NCI-H146 (cell line): ENCODE data around the gene FARS2.
"Not testable (repeated sequence)": the region's sequence is repeated elsewhere in the genome, so short reads cannot be mapped to it uniquely, and the experiment has no call there.

Experiments
- DNase-seq: peaks from one replicate; lab custom pipeline; 2025; lab: John Stamatoyannopoulos, UW

The FARS2 gene

DNA sequence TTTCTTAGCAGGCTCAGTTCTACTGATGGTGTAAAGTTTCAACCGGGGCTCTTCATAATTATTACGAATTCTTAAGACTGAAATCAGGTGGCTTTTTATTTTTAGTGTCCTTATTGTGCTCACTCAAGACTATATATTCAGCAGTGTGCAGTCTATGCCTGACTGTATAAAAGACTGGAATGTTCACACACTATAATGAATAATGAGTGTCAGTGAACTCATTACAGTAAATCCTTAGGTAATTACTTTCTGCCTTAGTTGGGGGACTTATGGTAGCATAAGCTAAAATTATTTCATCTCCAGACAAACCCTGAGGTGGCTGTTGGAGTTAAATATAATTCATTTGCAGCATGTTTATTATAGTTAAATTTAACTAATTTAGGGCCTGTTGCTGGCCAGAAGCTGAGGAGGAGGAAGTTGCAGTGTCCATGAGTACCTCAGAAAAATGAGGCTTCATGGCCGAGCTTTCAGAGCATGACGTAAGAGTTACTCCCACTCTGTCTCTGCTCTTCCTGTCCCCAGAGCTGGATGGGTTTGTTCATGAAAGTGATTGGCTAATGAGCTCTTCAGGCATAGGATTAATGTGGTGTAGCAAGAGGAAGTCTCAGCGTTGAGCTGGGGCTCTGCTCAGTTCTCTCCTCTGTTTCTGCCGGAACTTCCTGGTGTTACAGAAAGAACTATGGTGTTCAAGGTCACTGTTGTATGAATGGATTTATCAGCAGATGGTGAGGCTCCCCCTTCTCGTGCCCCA lies 409.7 kb downstream of the FARS2 start:
- peak; percentile 0 for DNase-seq

DNA sequence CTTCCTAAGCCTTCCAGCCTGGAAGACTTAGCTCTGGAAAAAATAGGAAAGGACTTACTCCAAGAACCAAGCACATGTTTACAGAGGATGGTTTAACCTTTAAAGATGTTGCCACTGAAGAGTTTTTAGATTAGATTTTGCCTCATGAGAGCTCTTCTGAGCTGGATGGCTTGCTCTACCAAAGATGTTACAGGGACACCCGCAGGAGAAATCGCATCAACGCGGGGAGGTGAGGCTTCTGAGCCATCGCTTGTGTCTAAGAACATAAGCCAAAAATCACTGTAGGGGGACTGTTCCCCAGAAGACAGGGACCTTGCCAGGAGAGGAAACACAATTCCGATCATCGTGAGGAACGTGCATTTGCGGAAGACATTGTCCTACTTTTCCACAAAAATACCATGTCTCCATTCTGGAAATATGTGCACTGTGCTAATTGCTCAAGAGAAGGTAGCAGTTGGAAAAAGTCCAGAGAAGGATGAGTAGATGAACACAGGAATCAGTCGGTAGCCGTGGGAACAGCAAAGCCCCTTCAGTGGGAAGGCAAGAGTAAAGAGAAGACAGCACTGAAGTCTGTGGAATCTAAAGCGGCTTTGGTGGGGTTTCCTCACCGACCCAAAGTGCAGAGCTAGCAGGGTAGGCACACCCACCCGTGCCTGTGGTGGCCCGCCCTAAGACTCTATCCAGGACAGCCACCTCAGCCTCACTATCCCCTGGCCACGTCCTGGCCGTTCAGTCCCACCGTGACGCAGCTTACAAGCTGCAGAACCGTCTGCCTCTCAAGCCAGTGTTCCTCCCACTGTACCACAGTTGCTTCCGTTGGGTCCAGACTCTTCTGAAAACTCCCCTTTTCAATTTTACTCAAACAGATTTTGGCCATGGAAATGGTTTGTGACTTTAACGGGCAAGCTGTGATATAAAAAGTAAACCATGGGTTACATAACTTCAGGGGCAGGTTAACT lies 410.6 kb downstream of the FARS2 start:
- DNase-seq: no peak

DNA sequence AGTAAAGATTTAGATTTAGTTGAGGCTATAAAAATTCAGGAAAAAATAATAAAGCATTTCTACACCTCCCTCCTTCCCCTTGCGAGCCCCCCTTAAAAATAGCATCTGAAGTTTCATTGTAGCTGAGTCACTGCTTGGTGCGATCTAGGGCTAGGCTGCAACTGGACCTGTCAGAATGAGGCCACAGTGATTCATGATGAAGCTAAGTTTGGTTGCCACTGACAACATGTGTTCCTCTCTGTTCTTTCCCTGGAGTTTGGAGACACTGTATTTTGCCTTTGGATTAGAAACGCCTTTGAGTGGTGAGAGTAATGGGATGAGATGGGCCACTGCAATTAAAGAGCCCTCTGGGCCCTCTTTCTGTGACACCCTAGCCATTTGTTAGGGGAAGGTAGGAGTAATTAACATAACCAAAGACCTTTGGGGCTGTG lies 411.3 kb downstream of the FARS2 start:
- DNase-seq: no peak

DNA sequence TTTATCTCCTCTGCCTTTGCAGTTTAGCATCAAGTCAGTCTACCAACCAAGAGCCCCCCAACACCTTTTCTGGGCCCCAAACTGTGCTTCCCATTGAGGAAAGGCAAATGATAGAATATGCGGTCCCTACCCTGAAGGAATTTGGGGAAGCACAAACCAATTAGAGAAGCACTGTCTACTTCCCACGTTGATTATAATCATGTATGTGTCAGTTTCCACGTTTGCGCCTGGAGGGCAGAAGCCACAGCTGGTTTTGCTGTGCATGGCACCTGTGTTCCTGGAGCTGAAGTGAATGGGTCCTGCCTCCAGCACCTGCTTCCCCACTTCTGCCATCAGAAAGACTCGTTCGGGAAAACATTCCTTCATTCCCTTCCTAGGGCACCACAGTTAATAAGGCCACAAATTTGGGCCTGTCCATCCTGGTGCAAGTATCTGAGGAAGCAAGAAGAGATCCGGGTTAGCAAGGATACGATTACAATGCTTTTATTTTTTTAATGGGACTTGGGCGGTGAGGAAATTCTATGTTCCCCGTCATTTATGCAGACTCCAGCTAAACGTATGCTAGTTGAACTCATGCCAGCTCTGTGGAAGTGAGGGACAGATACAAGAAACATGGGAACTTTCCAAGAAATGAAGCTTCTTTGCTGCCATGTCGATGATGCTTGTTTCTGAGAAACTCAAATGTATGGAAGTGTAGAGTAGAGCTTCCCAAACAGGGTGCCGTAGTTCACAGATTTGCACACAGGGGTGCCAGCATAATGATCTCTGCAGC lies 411.9 kb downstream of the FARS2 start:
- DNase-seq: peak; percentile 5

DNA sequence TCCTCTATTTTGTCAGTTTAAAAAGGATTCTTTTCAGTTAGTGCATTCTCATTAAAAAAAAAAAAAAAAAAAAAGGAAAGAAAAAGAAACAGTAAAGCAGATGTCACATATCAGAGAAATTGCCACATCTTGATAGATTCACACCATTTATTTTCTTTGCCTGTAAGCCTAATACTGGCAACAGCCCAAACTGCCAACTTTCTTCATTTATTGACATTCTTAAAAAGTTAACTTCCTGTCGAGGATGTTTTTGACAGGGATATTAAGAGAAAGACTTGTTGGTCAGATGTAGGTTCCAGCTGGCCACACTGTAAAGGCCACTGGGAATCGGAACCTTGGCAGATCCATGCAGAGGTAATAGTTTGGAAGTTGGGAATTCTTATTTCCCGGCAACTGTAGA lies 412.8 kb downstream of the FARS2 start:
- DNase-seq: no peak

DNA sequence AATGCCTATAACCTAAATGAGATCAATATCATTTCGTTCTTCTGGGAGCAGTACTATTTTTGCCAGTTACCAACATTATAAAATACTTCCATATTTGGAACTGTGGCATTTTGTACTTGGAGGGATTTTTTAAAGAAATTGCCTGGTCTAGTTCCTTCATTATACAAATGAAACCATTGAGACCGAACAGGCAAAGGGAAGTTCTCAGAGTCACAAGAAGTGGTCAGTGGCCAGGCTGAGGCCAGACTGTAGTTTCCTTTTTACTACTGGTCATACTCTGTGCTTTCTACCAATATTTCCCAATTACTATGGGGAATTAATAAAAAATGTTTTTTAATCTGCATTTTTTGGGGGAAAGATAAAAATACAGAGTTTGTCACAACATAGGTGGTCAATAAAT lies 413.4 kb downstream of the FARS2 start:
- DNase-seq: no peak

DNA sequence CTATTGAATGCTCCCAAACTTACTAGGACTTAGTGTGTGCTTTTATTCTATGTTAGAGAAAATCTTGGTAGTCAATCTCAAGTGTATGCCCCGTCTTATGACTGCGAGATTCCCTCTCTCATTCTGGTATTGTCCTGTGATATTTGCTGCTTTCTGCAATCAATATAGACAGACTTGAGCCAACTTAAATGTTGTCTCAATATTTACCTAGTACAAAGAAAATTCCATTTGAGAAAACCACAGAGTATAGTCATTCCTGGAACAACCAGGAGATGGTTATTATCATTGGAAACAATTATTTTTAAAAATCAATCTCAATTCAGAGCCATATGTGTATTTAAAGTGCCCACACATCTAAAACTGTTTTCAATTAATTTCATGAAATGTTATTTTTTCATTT lies 415.4 kb downstream of the FARS2 start:
- no peak for DNase-seq

DNA sequence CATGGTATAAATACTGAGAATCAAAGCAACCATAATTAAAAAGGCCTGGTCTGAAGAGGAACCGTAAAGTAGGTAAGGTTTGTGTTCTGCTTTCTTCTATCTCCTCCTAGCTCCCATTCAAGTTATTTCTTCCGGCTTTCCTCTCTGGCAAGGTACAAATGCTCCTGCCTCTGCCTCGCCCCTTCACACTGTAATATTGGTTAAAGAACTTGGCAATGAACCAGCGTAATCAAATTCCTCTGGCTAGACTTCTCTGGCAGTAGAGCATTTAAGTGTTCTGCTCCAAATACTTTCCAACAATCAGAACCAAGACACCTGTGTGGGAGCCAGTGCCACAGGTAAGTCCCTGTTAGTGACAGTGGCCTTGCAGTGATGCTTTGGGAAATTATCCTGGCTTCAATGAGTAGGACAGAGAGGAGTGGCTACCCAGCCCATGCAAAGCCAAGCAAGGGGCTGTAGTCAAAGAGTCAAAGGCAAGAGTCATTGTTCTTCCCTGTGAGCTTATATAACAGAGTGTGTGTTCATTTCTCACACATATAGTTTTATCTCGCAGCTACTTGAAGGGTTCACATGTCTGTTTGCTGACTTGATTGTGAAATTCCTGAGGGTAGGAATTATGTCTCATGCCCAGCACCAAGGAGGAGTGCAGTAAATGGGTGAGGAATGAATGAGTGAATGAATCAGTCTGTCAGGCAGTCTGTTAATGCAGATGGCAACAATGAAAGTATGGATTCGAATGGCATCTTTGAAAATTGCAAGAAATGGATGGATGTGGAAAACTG lies 416.1 kb downstream of the FARS2 start:
- no peak for DNase-seq

DNA sequence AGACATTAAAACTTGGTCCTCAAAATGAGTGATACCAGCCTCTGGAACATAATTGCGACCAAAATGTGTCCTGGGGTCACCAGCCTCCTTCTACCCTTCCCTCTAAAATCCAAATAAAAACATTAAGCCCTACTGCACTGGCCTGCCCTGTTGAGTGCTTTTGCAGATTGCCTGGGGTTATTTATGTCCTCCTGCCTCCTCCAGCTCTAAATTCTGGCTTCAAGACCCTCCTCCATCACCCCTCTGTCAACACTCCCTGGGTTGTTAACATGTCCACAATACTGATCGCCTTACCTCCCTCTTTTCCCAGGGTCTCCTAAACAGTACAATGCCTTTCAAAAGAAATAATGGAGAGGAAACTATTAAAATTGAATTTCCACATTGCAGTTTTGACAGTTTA lies 418.0 kb downstream of the FARS2 start:
- DNase-seq: peak; percentile 61

DNA sequence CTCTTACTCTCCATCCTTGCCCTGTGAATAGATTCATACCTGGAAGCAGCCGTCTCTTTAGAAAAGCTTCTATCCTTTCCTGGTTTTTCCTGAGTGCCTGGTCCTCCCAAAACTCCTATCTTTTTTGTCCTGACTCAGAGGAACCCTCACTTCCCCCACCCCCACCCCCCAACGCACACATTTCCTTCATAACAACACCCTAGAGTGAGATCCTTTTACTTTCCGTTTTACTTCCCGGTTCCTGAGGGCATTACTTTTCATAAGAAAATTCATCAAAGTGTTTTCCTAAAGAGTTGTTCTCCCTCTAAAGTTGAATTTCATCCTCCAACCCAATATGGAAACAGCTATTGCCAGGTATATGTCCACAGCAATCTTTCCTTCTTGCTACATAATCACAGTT lies 418.4 kb downstream of the FARS2 start:
- DNase-seq: no peak

DNA sequence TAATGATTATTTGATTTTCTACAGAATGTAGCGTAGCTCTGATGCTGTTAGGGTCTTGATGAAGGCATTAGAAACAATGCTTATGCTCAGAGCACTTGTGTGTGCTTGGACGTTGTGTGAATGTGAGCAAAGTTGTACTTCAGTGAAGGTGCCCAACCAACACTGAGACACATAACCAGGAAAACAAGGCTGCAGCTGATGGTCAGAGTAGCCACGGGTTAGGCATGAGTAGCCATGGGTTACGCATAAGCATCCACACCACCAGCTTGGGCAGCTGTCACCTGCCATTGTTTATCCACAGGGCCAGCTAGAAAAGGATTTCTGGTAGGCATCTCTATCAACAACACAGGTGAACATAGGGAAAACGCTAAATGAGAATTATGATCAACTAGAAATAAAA lies 418.8 kb downstream of the FARS2 start:
- peak; percentile 87 for DNase-seq

DNA sequence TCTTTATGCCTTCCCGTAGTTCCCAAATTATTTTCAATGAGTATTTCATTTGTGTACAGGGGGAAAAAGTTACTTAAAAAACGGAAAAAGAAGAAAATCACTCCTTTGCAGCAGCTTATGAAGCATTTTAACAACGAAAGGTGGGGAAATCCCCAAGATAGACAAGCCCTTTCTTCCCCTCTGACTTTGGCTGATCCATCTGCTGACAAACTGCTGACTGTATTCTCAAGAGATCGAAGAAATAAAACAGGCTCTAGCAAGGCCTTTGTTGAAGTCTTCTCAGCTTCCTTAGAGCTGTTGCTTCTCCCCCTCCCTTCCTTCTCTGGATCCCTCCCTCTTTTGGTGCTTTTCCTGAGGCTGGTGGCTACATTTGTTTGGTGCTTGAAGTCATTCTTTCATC lies 420.2 kb downstream of the FARS2 start:
- no peak for DNase-seq

DNA sequence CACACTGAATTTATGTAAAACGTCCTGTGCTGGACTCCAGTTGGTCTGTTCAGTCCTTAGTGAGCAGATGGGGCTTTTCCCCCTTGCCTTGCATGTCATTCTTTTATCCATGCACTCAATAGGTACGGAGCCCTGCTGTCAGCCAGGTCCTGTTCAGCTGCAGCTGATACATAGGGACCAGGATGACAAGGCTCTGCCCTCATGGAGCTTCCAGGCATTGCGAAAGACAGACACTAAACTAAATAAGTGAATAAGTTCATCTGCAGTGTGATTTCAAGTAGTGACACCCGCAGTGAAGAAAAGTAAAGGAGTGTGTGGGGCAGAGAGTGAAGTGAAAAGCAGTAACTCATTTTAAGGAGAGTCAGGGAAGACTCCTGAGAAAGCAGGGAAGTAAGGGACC lies 421.2 kb downstream of the FARS2 start:
- DNase-seq: no peak

DNA sequence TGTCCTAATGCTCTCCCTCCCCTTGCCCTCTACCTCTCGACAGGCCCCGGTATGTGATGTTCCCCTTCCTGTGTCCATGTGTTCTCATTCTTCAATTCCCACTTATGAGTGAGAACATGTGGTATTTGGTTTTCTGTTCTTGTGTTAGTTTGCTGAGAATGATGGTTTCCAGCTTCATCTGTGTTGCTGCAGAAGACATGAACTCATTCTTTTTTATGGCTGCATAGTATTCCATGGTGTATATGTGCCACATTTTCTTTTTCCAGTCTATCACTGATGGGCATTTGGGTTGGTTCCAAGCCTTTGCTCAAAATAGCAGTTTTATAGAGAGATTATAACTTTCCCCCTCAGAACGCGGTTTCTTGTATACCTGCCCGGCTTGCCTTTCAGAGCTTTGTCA lies 422.4 kb downstream of the FARS2 start:
- DNase-seq: not testable (repeated sequence)

DNA sequence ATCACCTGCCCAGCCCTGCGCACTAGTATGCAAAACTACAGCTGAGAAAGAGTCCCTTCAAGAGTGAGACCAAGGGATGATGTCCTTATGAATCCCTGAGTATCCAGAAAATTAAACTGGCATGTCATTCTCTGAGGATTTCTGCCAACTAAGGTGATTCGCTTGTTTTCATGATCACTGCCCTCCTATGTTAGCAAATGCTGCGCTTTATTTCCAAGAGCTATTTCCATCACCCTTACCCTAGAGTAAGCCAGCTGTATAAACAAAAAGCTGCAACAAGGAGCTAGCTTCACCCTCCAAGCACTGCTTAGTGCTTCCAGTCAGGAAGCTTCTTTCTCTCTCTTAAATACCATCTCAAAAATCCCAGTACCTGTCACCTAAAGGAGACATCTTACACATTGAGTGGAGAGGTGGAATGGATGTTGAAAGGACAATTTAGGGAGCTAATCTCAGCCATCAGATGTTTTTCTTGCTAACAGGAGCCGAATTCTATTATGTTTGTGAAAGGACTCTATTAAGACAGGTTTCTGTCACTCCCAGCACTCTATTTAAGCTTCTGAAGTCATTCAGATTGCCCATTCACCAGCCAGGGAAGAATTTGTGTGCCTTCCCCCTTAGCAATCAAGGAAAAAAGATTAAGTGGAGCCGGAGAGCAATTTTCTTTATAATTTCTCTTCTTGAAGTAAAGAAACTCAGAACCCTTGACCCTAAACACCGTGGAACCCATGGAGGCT lies 423.2 kb downstream of the FARS2 start:
- peak; percentile 42 for DNase-seq

DNA sequence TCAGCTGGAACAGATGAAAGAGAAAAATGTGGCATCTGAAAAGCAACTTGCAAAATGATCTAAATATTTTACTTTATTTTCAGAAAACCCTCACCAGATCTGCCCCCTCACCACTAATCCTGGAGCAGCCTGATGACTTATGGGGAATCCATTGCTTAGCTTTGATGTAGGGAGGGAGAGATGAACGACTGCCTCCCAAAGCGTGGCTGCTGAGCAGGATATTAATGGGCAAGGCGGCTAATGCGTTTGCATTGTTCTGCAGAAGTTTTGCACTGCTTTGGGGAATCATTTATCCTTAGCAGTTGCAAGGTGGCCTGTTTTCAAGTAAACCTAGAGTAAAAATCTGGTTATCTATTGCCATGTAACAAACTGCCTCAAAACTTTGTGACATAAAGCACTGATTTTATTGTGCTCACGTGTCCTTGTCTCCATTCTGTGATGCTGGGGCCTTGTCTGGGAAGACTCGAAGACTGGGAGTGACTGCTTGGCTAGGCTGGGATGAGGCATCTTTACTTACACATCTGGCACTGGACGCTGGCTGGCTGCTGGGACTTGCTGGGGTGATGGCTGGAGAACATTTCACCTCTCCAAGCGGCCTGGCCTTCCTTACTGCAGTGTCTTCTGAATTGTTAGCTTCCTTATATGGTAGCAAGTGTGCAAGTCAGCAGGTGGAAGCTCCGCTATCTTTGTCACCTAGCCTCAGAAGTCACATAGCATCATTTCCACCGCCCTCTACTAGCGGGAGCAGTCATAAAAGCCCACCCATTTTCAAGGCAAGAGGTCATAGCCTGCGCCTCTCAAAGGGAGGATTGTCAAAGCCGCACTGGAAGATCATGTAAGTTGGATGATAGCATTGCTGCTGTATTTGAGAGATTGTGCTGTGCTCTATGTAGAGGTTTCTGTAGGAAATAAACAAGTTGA lies 432.2 kb downstream of the FARS2 start:
- no peak for DNase-seq

DNA sequence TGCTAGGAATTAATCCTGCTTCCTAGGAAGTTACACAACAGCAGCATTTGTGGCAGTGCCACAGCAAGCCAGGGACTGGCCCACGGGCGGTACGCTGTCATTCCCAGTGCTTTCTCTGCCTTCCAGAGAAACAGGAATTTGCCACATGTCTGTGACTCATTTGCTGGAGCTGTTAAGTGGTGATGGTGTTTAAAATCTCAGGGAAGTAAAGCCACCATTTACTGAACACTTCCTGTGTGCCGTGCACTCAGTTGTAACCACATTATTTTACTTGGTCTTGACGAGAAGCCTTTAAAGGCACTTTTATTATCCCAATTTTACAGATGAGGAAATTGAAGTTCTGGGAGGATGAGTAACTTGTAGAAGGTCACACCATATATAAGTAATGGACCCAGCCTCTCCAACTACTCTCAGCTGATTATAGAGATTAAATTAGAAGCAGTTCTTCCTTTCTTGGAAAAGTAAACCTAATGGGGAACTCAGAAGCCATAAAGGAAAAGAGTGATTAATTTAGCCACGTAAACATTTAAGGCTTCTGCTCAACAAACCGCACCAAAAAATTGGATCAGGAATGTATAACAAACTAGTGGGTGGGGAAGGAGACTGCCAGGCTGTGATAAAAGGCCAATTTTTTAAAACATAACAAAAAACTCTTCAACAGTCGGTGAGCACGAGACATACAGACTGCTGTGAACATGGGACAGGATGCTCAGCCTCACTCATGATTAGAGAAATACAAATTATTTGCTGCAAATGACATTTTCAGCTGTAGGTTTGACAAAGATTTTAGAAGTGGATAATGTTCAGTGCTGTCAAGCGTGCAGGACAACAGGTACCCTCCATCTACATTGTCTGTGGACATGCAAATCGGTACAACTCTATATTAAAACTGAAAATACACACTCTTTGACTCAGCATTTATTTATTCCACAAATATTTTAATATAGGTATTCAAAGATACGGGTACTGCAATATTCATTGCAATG lies 434.2 kb downstream of the FARS2 start:
- DNase-seq: no peak

DNA sequence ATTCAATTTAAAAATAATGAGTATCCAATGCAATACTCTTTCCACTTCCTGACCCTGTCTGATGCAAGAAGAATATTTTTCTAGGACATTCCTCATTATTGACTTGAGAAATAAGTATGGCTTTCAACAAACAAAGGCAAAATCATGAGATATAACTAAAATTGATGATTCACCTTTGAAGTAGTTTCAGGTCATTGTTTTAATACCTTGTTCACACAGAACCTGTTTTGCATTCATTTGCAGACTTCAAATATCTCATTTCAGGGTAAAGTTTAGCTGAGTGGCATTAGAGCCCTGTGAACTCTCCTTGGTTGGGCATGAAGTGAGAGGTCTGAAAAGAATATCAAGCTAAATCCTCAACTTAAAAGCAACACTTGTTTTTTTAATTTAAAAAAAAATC lies 436.2 kb downstream of the FARS2 start:
- DNase-seq: no peak

DNA sequence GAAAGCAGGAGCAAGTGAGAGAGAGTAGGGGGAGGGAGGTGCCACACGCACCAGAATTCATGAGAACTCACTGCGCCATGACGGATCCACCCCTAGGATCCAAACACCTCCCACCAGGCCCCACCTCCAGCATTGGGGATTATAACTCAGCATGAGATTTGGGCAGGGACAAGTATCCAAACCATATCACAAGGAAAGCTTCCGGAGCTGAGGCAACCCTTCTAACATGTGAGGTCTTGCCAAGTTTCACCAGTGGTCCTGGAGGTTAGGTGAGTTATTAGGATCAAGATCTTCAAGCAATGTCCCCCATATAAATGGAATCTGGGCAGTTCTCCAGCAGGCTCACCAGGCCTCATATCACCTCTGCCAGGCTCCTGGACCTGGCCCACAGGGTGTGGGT lies 437.0 kb downstream of the FARS2 start:
- DNase-seq: no peak
